Embryonic facial prominence (tissue), 1 donor: ENCODE results near the gene EFCAB6.

Experiments
- DNase-seq: peaks from one replicate; pipeline ENCODE4 v3.0.0-alpha.2; 2016; ENCODE audit errors: extremely low spot score

Gene EFCAB6

GRCh38 chr22:43508489-43508888, 303.6 kb downstream of the EFCAB6 start:
- DNase-seq = no peak

DNA sequence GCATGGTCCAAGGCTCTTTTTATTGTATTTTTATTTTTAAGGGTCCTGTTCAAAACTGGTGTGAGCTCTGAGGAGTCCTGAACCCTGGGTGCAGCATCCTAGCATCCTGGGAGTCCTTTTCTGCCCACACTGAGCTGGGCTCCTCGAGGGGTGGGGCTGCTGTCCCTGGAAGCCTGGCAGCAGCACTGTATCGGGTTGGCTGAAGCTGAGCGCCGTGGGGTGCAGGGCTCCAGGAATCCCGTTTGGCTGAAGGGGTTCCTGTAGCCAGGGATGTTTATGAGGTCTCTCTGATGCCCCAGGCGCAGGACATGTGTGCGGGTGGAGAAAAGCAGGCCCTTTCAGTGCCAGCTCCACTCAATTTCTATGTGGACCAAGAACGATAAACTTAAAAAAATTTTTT, 304.9 kb downstream of the EFCAB6 start:
- DNase-seq = no peak

- no peak for DNase-seq
Observed at GRCh38 chr22:43506487-43506886, 305.6 kb downstream of the EFCAB6 start.

GRCh38 chr22:43505896-43506295, 306.2 kb downstream of the EFCAB6 start:
- no peak for DNase-seq

- DNase-seq = no peak
Observed at GRCh38 chr22:43505423-43505822, 306.7 kb downstream of the EFCAB6 start.

DNA sequence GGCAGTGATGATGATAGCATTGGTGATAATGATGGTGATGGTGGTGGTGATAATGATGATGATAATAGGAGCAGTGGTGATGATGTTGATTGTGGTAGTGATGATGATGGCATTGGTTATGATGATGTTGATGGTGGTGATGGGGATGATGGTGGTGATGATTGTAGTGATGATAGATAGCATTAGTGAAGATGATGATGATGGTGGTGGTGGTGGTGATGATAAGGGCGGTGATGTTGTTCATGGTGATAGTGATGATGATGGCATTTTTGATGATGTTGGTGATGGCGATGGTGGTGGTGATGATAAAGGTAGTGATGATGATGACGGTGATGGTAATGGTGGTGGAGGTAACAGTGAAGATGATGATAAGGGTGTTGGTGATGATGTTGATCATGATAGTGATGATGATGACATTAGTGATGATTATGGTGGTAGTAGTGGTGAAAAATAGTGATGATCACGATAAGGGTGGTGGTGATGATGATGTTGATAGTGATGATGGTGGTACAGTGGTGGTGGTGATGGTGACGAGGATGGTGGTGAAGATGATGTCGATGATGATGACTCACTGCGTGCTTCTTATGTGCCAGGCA, 307.3 kb downstream of the EFCAB6 start:
- no peak for DNase-seq

DNA sequence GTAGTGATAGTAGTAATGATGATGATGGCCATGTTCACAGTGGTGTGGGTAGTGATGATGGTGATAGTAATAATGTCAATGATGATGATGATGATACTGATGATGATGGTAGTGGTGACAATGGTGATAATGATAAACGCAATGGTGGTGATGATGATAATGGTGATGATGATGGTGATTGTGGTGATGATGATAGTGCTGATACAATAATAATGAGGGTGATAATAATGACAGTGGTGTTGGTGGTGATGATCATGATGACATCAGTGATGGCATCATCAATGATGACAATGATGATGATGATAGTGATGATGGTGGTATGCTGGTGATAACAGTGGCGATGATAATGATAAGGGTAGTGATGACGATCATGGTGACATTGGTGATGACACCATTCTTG, 308.0 kb downstream of the EFCAB6 start:
- no peak for DNase-seq

- no peak for DNase-seq
Observed at GRCh38 chr22:43502306-43502874, 309.7 kb downstream of the EFCAB6 start.

- DNase-seq = no peak
Observed at GRCh38 chr22:43501878-43502277, 310.2 kb downstream of the EFCAB6 start.

DNA sequence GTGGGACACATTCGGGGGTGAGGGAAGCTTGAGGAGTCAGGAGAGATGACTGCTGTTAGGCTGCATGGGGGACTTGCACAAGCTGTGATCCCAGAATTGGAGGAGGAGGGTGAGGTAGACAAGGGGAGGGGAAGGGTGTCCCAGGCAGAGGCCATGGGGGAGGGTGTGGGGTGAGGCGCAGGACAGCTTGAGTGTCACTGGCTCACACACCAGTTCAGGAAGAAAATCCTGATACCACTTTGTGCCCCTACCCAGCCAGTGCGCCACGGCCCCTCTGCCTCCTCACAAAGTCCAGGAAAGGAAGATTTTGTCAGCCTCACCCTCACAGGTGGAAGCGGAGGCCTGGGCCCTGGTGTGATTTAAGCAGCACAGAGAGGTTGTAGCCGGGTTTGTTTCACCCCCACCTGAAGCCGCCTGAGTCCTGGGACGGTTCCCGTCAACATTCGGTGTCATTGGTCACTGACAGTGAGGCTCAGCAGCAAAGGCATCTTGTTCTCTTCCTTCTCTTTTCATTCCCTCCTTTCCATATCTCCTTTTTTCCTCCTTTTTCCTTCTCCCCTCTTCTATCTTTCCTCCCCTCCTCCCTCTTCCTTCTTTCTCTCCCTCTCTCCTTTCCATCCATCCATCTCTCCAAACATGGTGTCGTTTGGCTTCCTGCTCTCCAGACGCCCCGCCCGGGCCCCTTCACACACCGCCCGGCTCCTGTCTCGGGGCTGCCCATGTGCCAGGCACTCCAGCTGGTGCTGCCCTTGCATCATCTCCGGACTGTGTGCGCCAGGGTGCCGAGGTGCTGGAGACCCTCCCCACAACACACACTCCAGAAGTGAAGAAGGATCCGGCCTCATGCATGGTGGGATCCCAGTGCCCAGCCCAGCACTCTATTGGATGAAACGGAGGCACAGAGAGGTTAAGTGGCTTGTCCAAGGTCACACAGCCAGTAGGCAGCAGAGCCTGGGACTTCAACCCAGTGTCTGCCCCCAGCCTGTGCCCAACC, 311.0 kb downstream of the EFCAB6 start:
- DNase-seq = no peak

GRCh38 chr22:43498856-43499253, 313.2 kb downstream of the EFCAB6 start:
- DNase-seq = no peak

- DNase-seq = no peak
Observed at GRCh38 chr22:43497956-43498855, 313.9 kb downstream of the EFCAB6 start.

- DNase-seq = no peak
Observed at GRCh38 chr22:43493297-43493696, 318.8 kb downstream of the EFCAB6 start.

GRCh38 chr22:43491737-43492136, 320.4 kb downstream of the EFCAB6 start:
- no peak for DNase-seq

DNA sequence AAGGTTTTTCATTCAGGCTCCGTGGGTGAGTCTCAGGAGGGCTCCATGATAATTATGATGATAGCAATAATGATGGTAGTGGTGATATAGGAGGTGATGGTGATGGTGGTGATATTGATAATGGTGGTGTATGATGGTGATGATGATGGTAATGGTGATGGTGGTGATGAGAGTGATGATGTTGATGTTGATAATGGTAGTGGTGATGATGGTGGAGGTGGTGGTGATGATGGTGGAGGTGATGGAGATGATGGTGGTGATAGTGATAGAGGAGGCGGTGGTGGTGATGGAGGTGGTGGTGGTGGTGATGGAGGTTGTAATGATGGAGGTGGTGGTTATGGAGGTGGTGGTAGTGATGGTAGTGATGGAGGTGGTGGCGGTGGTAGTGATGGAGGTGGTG, 320.9 kb downstream of the EFCAB6 start:
- no peak for DNase-seq

- no peak for DNase-seq
Observed at GRCh38 chr22:43490311-43490710, 321.8 kb downstream of the EFCAB6 start.

- no peak for DNase-seq
Observed at GRCh38 chr22:43488937-43489336, 323.2 kb downstream of the EFCAB6 start.

- peak; percentile 20 for DNase-seq
Observed at GRCh38 chr22:43488031-43488866, 323.9 kb downstream of the EFCAB6 start.

GRCh38 chr22:43487311-43488030, 324.6 kb downstream of the EFCAB6 start:
- DNase-seq = no peak

DNA sequence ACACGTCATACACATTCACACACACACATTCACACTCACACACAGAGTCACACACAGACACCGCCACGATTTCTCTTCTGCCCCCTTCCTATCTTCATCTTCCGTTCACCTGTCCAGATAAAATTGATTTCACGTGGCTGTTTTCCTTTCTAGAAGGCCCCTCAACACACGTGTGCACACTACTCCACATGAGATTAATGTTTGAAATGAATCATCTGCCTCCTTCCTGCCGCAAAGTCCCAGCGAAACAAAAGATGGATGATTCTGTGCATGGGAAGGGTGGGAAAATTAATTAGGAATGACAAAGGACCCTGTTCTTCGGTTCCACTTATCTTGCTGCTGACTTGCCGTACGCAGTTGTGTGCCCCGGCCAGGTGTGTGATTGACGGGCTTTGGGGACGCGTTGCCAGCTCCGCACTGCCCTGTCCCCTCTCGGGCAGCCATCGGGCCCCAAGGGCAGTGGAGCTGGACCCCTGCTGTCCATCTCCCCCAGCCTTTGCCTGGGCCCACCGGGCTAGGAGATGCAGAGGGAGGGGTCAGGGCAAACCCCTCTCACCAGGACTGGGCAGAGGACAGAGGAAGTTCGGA, 326.5 kb downstream of the EFCAB6 start:
- no peak for DNase-seq
